Measurements from ENCODE around the gene DGKQ.

DNA sequence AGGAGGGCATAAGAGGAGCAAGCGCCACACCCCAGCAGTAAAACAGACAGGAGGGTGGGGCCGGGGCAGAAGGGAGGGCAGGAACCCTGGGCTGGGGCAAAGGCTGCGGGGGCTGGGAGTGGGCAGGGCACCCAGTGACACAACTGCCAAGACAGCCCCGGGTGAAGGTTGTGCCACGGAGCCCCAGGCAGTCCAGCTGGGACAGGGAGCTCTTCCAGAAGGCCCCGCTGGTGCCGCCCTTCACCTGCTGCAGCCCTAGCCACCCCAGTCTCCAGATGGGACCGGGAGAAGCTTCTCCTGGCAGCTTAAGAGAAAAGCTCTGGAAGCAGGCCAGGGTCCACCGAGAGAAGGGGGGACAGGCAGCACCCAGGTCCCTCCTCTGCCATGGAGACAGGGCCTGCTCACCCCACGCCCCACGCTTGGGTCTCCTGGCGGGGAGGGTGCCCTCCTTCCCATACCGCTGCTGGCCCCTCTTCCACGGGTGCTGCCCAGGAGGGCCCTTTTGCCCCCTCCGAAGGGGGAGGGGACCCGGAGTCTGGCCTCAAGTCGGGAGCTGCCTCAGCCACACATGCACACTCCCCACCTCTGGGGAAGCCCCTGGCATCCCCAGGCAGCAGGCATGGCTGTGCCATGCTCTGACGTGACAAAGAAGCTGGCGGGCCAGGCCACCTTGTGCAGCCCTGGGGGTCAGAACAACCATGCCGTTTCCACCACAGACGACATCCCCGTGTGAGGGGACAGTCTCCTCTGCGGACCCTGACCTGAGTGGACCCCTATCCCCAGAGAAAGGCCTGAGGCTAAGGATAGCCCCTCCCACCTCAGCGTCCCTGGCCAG lies 1.5 kb downstream of the DGKQ start:
- TF ChIP-seq POLR2A (conservative IDR thresholded peaks at IDR 0.05) (no peak), BRCA1 (IDR thresholded peaks at IDR 0.05) (no peak), BRCA1 (CRISPR knock-in tag; IDR thresholded peaks at IDR 0.05) (no peak), ZNF174 (CRISPR knock-in tag; IDR thresholded peaks at IDR 0.05) (no peak)
- TF ChIP-seq, protein P1, sequence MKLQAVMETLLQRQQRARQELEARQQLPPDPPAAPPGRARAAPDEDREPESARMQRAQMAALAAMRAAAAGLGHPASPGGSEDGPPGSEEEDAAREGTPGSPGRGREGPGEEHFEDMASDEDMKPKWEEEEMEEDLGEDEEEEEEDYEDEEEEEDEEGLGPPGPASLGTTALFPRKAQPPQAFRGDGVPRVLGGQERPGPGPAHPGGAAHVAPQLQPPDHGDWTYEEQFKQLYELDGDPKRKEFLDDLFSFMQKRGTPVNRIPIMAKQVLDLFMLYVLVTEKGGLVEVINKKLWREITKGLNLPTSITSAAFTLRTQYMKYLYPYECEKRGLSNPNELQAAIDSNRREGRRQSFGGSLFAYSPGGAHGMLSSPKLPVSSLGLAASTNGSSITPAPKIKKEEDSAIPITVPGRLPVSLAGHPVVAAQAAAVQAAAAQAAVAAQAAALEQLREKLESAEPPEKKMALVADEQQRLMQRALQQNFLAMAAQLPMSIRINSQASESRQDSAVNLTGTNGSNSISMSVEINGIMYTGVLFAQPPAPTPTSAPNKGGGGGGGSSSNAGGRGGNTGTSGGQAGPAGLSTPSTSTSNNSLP (IDR thresholded peaks at IDR 0.05; ENCODE audit: borderline replicate concordance, low read depth, low read length) = no peak
- TF ChIP-seq, protein P2, sequence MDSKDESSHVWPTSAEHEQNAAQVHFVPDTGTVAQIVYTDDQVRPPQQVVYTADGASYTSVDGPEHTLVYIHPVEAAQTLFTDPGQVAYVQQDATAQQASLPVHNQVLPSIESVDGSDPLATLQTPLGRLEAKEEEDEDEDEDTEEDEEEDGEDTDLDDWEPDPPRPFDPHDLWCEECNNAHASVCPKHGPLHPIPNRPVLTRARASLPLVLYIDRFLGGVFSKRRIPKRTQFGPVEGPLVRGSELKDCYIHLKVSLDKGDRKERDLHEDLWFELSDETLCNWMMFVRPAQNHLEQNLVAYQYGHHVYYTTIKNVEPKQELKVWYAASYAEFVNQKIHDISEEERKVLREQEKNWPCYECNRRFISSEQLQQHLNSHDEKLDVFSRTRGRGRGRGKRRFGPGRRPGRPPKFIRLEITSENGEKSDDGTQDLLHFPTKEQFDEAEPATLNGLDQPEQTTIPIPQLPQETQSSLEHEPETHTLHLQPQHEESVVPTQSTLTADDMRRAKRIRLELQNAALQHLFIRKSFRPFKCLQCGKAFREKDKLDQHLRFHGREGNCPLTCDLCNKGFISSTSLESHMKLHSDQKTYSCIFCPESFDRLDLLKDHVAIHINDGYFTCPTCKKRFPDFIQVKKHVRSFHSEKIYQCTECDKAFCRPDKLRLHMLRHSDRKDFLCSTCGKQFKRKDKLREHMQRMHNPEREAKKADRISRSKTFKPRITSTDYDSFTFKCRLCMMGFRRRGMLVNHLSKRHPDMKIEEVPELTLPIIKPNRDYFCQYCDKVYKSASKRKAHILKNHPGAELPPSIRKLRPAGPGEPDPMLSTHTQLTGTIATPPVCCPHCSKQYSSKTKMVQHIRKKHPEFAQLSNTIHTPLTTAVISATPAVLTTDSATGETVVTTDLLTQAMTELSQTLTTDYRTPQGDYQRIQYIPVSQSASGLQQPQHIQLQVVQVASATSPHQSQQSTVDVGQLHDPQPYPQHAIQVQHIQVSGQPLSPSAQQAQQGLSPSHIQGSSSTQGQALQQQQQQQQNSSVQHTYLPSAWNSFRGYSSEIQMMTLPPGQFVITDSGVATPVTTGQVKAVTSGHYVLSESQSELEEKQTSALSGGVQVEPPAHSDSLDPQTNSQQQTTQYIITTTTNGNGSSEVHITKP (IDR thresholded peaks at IDR 0.05; ENCODE audit: partially characterized antibody) = no peak
